ENCODE data around the gene L1TD1.
"Not testable (repeated sequence)": the region's sequence is repeated elsewhere in the genome, so short reads cannot be mapped to it uniquely, and the experiment has no call there.

- TF ChIP-seq CTCF, POLR2A (IDR thresholded peaks at IDR 0.05): not testable (repeated sequence)
Observed at GRCh38 chr1:62183164-62184020, 11.3 kb upstream of the L1TD1 start.
